Renal cortex interstitium (tissue), 11 donors: ENCODE measurements around the gene DPM3. TPM values are rescaled to one million over a fixed set of nuclear protein-coding genes. Genes with fewer than 3 reads are reported as not detected.
"Not testable (repeated sequence)": the region's sequence is repeated elsewhere in the genome, so short reads cannot be mapped to it uniquely, and the experiment has no call there.

Source experiments
- DNase-seq, 11 donors: peaks; one replicate each; pipeline ENCODE4 v3.0.0-alpha.2; 2013; ENCODE audit warnings: low read depth in 9 of 11, low spot score in 4 of 11; ENCODE audit errors: extremely low read depth in 1 of 11
- polyA plus RNA-seq, 3 donors: library from polyadenylated mRNA; unstranded; fragments of 120-200 nt; gene quantifications; one replicate each; pipeline ENCODE4 v1.2.1, GENCODE V29; 2013; ENCODE audit not compliant: insufficient read length in 3 of 3

The DPM3 gene
- polyA plus RNA-seq, 3 donors: 33.0 to 50.0 (median 46.7) TPM

DNA sequence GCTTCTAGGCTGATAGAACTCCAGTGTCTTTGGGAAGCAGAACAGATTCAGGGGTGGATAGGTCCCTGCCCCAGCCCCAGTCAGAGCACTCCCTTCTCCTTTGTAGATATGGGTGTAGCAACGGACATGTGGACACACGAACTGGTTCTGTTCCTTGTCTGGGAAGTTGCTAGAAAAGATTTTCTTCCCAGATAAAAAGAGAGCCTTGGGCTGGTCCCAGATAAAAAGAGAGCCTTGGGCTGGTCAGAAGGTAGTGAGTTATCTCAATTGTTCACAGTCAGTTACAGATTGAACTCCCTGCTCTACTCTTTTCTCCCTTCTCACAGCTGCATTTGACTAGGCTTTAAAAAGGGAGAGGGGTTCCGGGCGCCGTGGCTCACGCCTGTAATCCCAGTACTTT lies 20.1 kb downstream of the DPM3 start:
- DNase-seq: no peak

DNA sequence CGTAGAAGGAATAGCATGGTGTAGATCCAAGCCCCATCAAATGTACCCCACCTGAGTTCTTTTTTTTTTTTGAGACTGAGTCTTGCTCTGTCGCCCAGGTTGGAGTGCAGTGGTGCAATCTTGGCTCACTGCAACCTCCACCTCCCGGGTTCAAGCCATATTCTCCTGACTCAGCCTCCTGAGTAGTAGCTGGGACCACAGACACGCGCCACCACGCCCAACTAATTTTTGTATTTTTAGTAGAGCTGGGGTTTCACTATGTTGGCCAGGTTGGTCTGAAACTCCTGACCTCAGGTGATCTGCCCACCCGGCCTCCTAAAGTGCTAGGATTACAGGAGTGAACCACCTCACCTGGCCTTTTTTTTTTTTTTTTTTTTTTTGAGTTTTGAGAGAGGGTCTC lies 22.2 kb downstream of the DPM3 start:
- DNase-seq: not testable (repeated sequence)

DNA sequence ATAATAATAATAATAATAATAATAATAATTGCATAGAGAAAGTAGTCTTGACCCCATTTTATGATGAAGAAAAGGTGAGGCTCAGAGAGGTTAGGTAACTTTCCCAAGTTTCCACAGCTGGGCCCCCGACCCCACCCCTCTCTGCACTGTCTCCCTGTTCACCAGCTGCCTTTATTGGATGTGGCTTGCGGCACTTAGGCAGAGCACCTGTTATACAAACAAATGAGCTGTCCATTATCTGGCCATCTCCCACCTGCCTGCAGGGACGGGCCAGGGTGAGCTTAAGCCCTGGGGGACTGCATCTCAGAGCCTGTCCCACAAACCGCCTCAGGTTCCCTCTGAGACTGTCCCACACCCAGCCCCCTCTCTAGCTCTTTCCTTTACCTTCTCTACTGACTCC lies 22.7 kb downstream of the DPM3 start:
- DNase-seq: no peak

DNA sequence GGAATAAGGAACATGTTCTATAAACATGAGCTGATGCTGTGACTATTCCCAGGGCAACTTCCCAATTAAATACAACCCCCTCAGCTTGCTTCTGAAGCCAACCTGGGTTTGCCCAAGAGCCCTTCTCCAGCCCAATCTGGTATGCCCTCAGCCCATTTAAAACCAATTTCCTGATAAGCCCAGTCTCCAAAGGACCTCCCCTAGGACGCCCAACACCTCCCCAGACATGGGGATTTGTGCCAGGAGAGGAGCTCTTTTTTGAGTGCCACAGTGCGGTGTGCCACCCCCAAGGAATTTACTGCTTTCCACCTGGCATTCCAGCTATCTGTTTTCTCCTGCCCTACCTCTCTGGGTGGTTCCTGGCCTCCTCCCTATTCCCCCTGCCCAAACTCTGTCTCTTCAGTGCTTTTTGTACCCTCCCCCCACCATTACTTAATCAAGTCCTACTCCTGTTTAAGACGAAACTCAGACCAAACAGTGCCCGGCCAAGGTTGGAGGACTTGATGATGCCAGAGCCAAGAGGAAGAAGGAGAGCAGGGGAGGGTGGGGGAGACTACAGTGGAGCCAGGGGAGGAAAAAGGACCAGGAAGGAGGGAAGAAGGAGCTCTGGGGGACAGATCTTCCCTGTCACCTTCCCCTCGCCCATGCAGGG lies 24.1 kb downstream of the DPM3 start:
- no peak for DNase-seq

DNA sequence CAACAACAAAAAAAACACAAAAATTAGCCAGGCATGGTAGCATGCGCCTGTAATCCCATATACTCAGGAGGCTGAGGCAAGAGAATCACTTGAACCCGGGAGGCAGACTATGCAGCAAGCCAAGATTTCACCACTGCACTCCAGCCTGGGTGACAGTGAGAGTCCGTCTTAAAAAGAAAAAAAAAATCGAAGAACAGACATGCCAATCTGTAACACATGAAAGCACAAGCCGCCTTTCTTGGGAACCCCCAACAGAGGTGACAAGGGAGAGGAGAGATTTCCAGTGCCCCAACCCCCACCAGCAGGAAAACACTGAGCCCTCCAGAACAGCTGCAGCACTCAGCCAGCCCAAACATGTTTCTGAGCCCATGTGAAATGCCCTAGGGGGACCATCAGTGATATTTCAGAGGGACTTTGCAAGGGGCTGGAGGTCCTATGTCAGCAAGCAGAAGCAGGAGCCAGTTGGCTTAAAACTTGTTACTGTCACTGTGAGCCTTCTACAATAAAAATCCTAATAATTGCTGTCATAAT lies 26.8 kb downstream of the DPM3 start:
- no peak for DNase-seq

DNA sequence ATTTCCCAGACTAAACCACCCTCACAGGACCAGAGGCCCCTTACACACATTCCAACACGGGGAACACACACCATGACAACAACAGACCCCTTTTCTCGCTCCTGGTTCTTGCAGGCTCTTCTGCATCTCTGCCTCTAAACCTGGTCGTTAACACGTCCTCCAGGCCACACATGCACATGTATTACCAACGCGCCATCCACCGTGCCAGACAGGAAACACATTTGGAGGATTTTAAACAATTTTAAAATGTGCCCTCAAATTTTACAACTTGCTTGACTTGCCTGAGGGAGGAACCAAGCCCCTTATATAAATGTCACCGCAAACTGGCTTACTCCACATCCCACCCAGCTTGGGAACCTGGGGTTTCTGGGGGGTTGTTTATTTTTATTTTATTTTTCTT lies 29.5 kb downstream of the DPM3 start:
- no peak for DNase-seq

DNA sequence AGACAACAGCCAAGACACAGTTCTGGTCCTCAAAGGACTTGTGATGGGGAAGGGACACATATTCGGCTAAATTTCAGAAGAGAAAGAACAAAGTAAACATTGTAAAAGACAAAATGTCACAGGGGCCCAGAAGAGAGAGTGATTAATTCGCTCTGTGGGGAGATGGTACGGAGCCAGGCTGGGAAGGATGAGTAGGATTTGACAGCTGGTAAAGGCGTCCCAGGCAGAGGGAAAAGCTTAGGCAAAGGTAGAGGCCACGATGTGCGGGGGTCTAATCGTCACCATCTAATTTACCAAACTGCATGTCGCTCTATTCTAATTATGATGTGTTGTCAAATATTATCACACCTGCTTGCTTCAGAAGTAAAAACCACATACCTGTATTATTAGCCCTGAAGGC lies 29.9 kb downstream of the DPM3 start:
- no peak for DNase-seq

DNA sequence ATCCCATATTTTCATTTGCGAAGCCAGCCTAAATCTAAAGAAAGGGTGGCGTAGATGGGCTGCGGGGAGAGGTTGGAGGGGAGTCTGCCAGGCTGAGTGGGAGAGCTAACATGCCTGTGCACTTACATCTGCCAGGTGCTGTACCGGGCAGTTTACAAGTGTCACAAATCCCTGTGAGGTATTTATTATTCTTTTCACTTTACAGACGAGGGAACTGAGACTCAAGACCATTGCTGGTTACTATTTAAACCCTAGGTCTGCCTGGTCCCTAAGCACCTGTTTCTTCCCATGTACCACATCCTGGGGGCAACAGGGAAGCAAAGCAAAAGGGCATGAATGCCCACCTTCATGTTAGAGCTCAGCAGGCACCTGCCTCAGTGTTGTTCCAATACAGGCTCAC lies 32.0 kb downstream of the DPM3 start:
- no peak for DNase-seq

DNA sequence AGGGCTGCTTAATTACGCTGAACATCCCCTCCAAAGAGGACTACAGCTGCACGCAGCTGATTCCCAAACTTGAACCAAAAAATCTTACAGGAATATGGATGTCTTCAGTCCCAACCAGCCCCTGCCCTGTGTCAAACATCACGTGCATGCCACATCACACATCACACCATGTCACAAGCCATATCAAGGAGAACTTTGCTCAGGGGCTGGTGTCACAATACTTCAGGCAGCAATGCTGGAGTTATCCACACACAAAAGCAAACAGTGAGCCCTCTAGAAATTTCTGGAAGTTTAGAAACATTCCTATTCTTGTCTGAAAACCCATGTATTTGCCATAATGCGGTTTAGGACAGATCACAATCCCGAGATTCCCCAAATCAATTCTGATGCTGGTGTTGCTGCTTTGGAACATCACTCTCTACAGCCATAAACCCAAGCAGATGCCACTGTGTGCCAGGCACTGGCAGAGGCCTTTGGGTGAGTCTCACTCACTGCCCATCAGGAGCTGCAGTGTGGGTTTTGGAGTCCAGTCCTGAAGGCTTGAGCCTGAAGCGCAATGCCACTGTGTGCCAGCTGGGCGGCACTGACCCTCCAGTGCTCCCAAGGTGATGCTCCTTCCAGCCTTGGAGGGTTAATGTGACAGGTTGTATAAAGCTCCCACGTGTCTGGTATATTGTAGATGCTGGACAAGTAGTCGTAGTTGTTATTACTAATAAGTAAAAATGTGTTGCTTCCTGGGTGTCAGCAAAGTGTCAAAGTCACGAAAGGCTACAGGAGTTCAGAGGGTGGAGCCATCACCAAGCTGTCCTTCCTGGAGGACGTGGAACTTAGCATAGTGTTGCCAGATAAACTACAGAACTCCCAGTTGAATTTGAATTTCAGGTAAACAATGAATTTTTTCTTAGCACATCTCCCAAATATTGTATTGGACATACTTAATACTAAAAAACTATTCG lies 32.7 kb downstream of the DPM3 start:
- DNase-seq: no peak

DNA sequence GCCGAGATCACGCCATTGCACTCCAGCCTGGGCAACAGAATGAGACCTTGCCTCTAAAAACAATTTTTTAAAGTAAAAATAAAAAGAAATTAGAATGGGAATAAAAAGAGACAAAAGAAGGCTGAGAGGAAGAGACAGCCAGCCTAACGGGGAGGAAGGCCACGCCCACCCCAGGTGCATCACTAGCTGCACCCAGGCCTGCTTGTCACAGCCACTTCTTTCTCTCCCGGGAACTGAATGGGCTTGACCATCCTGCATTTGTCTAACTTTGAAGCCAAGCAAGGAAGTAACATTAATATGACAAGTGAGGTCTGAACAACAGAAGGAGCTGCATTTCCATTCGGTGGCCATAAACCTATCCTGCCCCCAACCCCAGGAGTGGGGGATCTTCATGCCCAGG lies 33.5 kb downstream of the DPM3 start:
- no peak for DNase-seq

DNA sequence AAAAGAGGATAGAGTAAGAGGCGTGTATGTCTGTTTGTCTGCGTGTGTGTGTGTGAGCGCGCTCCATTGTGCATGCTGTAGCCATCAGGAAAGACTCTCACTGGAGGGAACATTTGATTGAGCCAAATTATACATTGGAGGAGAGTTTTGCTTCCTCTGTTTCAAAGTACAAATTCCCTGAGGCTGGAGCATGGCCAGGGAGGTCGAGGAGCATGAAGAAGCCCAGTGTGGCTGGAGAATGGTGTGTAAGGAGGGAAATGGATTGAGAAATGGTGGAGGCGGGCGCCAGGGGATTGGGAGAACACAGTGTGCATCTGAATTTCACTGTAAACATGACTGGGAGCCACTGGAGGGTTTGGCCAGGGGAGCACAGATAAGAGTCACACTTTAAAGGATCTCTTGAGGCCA lies 34.7 kb downstream of the DPM3 start:
- no peak for DNase-seq

DNA sequence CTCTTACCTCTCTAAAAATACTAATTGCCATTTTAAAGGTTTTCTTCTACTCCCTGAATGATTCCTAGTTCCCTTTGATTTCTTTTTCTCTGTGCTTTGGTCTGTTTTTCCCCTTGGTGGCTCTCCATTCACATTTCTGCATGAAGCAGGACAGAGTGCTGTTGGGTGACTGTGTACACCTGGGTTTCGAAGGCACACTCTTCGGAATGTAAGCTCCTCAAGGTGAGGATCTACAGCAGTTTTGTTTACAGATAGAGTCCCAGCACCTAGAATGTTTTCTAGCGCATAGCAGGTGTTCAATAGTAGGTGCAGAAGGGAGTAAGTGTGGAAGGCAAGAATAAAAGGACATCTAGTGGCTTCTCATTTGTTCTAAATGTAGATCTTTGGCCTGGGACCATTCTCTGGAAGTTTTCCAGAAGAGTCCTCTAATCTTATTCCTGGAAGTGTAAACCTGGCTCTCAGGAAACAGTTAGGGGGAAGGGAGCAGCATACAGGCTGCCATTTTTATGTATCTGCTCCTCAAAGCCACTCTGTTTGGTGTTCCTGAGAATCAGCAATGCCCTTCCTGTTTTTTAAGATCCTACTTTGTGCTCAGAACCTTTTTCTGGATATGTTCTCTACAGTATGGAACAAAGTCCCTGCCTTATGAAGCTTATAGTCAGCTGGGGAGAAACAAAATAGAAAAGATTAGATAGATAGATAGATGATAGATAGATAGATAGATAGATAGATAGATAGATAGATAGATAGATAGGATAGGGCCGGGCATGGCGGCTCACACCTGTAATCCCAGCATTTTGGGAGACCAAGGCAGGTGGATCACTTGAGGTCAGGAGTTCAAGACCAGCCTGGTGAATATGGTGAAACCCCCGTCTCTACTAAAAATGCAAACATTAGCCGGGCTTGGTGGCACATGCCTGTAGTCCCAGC lies 35.5 kb downstream of the DPM3 start:
- DNase-seq: no peak

DNA sequence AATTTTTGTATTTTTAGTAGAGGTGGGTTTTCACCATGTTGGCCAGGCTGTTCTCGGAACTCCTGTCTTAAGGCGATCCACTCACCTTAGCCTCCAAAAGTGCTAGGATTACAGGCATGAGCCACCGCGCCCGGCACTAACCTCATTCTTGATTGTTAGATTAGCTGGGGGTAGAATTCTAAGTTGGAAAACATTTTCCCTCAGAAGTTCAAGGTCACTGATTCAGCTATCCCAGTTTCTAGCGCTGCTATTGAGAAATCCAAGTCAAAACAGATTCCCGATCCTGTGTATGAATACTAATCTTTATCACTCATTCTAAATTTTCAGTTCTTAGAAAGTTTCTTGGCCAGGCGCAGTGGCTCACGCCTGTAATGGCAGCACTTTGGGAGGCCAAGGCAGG lies 37.0 kb downstream of the DPM3 start:
- DNase-seq: no peak

DNA sequence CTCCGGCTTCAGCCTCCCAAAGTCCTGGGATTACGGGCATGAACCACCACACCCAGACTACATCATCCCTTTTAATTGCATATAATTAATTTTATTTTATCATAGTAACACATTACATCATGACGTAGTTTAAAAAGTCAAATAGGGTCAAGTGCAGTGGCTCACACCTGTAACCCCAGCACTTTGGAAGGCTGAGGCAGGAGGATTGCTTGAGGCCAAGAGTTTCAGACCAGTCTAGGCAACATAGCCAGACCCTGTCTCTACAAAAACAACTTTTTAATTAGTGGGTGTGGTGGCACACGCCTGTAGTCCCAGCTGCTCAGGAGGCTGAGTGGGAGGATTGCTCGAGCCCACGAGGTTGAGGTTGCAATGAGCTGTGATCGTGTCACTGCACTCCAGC lies 41.0 kb downstream of the DPM3 start:
- DNase-seq: no peak

GRCh38 chr1:155094622-155094948 lies 45.7 kb downstream of the DPM3 start:
- no peak for DNase-seq

DNA sequence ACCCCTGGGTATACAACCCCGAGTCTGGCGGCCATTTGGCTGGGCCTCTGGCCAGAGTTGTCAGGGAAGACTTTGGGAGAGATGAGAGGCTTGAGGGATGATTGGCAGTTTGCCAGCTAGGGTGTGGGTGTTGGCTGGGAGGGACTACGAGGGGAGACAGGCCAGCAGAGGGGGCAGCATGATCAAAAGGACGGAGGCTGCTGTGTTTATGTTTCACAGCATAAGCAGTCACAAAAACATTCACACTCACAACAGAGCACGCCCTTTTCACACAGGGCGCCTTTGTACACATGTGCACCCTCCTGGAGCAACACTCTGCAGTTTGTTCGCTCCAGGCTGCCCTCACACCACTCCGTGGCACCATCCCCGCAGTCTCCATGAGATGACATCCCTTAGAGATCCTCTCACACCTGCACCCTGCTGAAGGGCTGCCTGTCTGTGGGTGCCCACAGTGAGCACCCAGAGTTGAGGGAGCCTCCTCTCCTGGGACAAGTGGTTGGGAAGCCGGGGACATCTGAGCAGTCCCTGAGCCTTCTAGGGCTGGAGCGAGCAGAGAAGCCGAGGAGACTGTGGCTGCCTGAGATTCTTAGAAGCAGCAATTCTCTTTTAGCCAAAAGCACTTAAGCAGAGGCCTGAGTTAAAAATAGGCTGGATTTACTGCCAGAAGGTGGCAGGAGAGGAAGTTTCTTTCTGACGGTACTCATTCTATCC lies 46.3 kb downstream of the DPM3 start:
- no peak for DNase-seq

DNA sequence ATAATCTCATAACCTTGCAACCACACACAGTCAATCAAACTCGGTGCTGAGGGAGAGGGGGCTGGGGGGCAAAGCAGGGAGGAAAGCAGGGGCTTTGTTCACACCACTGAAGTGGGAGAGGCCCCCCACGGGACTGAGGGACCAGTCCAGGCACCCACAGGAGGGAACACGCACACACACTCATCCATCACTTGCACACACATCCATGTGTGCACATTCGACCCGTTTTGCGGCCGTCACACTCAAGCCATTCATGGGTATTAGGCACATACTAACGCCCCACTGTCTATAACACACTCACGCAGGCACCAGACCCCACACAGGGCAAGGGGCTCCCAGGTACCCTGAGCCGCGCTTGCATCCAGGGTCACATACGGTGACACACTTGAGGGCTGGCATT lies 47.7 kb downstream of the DPM3 start:
- DNase-seq: no peak

- DNase-seq: no peak
These were observed 48.2 kb downstream of the DPM3 start for GRCh38 chr1:155092131-155092530.
